IMR-90 (cell line): Measurements from ENCODE around the gene SLC4A5.

ENCODE experiments used
- BHLHE40 ChIP-seq: fragments of 150-350 bp; IDR thresholded peaks from 2 replicates; pipeline ENCODE4 v1.6.1; 2016; ENCODE audit warnings: mild to moderate bottlenecking, low read depth, low read length
- ELK1 ChIP-seq: fragments of 150-350 bp; IDR thresholded peaks from 2 replicates; pipeline ENCODE4 v1.6.1; 2016; ENCODE audit warnings: low read depth, mild to moderate bottlenecking, low read length, moderate library complexity, borderline replicate concordance
- MAZ ChIP-seq: IDR thresholded peaks from 2 replicates; pipeline ENCODE4 v1.6.1; 2012; ENCODE audit warnings: low read depth, mild to moderate bottlenecking, low read length, improper control_type of control experiment, moderate library complexity, borderline replicate concordance
- NFE2L2 ChIP-seq: fragments of 150-350 bp; IDR thresholded peaks from 2 replicates; pipeline ENCODE4 v1.6.1; 2016; ENCODE audit warnings: low read depth, mild to moderate bottlenecking, low read length
- POLR2A ChIP-seq: IDR thresholded peaks from 2 replicates; pipeline ENCODE4 v1.6.1; 2012; ENCODE audit warnings: mild to moderate bottlenecking, low read depth, low read length
- RFX5 ChIP-seq: IDR thresholded peaks from 2 replicates; pipeline ENCODE4 v1.8.0; 2012; ENCODE audit warnings: low read depth, mild to moderate bottlenecking, low read length, moderate library complexity
- SMC3 ChIP-seq: fragments of 150-350 bp; IDR thresholded peaks from 2 replicates; pipeline ENCODE4 v1.6.1; 2016; ENCODE audit warnings: low read depth, mild to moderate bottlenecking, antibody characterized with exemption, low read length, moderate library complexity
- TF ChIP-seq, protein P1 (sequence below): conservative IDR thresholded peaks from 2 replicates; pipeline ENCODE4 v1.5.1; 2012; ENCODE audit warnings: mild to moderate bottlenecking, low read depth, low read length, improper control_type of control experiment
- TF ChIP-seq, protein P2 (sequence below): fragments of 150-350 bp; IDR thresholded peaks from 2 replicates; pipeline ENCODE4 v1.6.1; 2017; ENCODE audit warnings: mild to moderate bottlenecking, antibody characterized with exemption, low read length, low read depth

GRCh38 chr2:74223941-74224770 lies 119.1 kb downstream of the SLC4A5 start:
- TF ChIP-seq, protein P1, sequence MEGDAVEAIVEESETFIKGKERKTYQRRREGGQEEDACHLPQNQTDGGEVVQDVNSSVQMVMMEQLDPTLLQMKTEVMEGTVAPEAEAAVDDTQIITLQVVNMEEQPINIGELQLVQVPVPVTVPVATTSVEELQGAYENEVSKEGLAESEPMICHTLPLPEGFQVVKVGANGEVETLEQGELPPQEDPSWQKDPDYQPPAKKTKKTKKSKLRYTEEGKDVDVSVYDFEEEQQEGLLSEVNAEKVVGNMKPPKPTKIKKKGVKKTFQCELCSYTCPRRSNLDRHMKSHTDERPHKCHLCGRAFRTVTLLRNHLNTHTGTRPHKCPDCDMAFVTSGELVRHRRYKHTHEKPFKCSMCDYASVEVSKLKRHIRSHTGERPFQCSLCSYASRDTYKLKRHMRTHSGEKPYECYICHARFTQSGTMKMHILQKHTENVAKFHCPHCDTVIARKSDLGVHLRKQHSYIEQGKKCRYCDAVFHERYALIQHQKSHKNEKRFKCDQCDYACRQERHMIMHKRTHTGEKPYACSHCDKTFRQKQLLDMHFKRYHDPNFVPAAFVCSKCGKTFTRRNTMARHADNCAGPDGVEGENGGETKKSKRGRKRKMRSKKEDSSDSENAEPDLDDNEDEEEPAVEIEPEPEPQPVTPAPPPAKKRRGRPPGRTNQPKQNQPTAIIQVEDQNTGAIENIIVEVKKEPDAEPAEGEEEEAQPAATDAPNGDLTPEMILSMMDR, result no peak
- TF ChIP-seq, protein P2, sequence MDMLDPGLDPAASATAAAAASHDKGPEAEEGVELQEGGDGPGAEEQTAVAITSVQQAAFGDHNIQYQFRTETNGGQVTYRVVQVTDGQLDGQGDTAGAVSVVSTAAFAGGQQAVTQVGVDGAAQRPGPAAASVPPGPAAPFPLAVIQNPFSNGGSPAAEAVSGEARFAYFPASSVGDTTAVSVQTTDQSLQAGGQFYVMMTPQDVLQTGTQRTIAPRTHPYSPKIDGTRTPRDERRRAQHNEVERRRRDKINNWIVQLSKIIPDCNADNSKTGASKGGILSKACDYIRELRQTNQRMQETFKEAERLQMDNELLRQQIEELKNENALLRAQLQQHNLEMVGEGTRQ, result no peak
- TF ChIP-seq POLR2A, result no peak
- TF ChIP-seq ELK1, result no peak
- no peak for TF ChIP-seq RFX5
- TF ChIP-seq SMC3, result no peak
- TF ChIP-seq MAZ, result no peak
- TF ChIP-seq NFE2L2, result no peak
- TF ChIP-seq BHLHE40, result no peak
